NCI-H1436 treated with DMSO at 0.1 percent for 48 hours (cell line): ENCODE data around the gene CADM3.

Experiments used
- DNase-seq: peaks from one replicate; lab custom pipeline; 2025; lab: John Stamatoyannopoulos, UW

Gene CADM3

GRCh38 chr1:159171254-159171687 is at the start of gene CADM3:
TSS of gene CADM3 (plus strand) at chr1:159171615. CDS start at chr1:159171766, 151 bp downstream.
- no peak for DNase-seq

DNA sequence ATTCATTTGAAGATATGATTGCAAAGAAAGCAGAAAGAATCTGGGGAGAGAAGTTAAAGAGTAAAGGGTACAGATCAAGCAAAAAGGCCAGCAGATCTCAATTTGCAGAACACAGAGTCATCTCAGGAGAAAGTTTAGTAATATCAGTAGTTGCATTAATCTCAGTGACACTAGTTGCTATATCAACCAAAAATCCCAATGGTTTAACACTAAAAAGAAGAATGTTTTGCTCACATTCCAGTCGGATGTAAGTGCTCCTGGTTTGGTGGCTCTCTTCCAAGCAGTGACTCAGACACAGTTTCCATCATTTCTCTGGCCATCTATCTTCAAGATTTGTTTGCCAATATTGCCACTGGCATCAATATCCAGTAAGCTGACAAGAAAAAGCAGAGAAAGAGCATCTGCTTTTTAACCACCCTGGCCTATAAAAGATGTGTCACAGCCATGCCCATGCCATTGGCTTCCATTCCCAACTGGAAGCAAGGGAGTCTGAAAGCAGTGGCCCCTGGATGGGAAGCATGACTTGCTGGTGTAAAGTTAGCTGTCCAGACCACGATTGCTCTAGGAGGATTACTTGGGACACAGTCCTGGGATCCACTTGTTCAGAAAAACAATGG is 49.3 kb upstream of the CADM3 start:
- DNase-seq = no peak

GRCh38 chr1:159123587-159123986 is 47.8 kb upstream of the CADM3 start:
- no peak for DNase-seq

- DNase-seq = no peak
Observed at GRCh38 chr1:159132271-159132881, 39.0 kb upstream of the CADM3 start.

DNA sequence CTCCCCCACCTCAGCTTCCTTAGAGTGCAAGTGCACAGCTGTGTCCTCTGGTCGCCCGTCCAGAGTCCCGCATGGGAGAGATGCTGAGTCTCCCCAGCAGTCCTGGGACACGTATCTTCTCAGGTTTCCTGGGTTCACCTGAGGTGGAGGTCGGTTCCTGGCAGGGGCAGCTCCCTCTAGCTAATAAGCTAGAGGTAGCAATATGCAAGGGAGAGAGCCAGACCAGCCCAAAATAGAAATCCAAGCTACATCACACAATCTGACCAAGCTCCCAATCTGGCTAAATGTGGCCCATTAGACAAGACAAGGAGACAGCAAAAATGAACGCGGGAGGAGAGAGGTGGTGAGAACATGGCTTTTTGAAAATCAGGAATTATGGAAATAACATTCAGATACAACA is 30.9 kb upstream of the CADM3 start:
- no peak for DNase-seq

GRCh38 chr1:159141584-159142390 is 29.6 kb upstream of the CADM3 start:
- no peak for DNase-seq

- DNase-seq = no peak
Observed at GRCh38 chr1:159142391-159142663, 29.1 kb upstream of the CADM3 start.

DNA sequence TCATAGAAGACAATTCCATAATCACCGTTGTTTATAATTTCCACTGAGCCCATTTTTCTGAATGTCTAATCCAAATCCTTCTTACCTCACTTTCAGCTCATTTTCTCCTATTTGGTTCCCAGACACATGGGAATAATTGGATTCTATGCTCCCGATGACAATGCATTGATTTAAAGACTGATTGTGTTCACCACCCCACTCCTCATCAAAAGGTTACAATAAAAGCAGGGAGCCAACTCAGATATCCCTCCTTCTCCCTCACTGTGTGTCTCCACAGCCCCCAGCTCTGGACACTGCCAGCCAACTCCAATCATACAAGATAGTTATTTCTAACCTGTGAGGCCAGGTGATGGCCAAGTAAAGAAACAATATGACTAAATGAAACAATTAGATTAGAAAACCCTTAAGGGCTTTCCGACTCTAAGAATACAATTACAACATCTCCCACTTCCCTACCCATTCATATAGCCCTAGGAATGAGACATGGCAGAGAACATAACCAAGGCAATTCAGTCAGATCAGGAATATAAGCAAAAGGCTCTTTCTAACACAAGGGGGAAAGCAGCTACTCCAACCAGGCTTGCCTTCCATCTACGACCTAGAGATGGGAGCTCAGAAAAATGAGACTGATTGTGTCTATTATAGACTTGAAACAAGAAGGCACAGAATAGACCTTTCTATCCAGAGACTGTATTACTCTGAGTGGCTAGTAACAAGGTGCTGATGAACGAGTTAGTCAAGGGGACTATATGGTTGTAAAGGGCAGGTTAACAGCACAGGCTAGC is 28.5 kb upstream of the CADM3 start:
- no peak for DNase-seq

GRCh38 chr1:159144571-159144970 is 26.8 kb upstream of the CADM3 start:
- no peak for DNase-seq

GRCh38 chr1:159146980-159147379 is 24.4 kb upstream of the CADM3 start:
- DNase-seq = no peak

- no peak for DNase-seq
Observed at GRCh38 chr1:159152031-159152430, 19.4 kb upstream of the CADM3 start.

GRCh38 chr1:159161001-159161718 is 10.3 kb upstream of the CADM3 start:
- DNase-seq = no peak

- no peak for DNase-seq
Observed at GRCh38 chr1:159161719-159162026, 9.7 kb upstream of the CADM3 start.

DNA sequence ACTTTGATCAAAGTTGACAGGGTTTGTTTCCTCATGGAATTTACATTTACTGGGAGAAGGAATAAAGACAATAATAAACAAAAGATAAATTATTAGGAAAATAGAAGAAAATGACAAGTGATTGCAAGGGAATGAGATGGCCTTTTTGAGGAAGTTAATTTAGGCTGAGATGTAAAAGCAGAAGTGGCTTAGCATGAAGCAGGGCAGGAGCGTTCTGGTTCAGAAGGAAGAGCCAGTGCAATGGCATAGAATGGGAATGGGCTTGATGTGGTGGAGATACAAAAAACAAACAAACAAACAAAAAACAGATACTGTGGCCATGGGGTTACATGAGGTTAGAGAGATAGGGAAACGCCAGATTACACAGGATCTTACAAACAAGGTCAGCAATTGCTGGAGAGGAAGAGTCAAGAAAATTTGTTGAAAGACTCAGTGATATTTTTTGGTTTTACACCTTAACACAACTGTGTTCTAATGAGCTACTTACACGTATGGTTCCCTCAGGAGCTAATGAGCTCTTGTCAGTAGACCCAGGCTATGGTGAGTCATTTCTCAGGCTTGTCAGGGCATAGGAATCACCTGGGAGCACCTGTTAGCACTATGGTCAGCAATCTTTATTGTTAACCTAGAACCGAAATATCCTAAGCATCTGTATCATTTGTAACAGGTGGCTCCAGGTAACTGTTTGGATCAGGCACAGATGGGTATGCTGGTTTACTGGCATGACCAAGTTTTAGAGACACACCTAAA is 8.7 kb upstream of the CADM3 start:
- no peak for DNase-seq

GRCh38 chr1:159163614-159164228 is 7.7 kb upstream of the CADM3 start:
- no peak for DNase-seq

GRCh38 chr1:159168043-159168442 is 3.4 kb upstream of the CADM3 start:
- no peak for DNase-seq

GRCh38 chr1:159170639-159171038 is 776 bp upstream of the CADM3 start:
- DNase-seq = no peak

DNA sequence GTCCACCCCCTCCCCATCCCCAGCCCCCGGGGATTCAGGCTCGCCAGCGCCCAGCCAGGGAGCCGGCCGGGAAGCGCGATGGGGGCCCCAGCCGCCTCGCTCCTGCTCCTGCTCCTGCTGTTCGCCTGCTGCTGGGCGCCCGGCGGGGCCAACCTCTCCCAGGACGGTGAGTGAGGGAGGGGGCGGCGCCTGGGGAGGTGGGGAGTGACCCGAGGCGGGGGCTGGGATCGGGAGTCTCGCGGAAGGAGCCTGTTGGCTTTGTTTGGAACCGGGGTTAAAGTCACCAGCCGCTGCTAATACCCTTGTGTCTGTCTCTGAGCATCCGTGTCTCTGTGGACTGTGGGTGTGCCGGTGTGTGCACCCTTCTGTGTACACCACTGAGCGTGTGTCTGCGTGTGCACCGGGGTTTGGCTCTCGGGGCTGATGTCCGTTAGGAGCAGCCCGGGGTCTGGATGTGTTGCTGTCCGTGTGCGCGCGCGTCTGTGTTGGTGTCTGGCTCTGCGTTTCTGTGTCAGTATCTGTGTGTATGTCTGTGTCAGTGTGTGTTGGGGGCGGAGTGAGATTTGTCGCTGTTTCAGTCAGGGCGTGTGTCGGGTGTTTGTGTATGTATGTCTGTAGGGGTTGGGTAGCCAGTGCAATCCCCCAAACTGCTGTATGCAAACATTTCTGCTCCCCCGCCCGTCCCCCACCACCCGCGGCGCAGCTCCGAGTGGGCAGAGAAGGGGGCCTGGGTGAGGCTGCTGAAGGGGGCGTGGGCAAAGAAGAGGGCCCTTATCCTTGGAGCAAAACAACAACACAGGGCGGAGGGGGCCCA is 480 bp downstream of the CADM3 start:
- no peak for DNase-seq

- no peak for DNase-seq
Observed at GRCh38 chr1:159172614-159173291, 1.3 kb downstream of the CADM3 start.

DNA sequence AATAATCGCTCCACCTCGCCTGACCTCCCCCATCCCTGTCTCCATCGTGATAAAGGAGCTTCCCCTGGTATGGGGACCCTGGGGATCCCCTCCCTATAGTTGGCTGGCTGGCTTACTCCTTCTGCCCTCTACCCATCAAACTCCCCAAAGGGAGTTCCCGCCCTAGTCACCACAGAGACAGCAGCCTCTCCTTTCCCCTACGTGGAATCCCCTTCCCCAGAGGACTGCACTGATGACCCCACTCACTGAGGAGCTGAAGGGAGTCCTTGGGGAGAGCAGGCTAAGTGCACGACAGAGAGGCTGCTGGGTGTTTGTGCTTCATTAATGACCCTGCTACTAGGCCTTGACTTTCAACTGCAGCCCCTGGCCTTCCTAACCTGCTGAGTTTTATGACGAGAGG is 1.9 kb downstream of the CADM3 start:
- DNase-seq = no peak
